Karpas-422 (cell line): ENCODE measurements around the gene RHOXF2B. TPM values are rescaled to one million over a fixed set of nuclear protein-coding genes. Genes with fewer than 3 reads are reported as not detected.
"Not testable (repeated sequence)": the region's sequence is repeated elsewhere in the genome, so short reads cannot be mapped to it uniquely, and the experiment has no call there.

ENCODE experiments used
- DNase-seq: peaks from one replicate; pipeline ENCODE4 v3.0.0-alpha.2; 2015
- H2AFZ ChIP-seq: fragments of 200-600 bp; sonication (generic); 2 replicates; pipeline ENCODE4 v1.6.1; 2014; ENCODE audit warnings: antibody characterized with exemption, low read length, mixed read lengths
- H3K27ac ChIP-seq: fragments of 200-600 bp; sonication (generic); 2 replicates; pipeline ENCODE4 v1.5.1; 2014; ENCODE audit warnings: mild to moderate bottlenecking, low read length, moderate library complexity
- H3K27me3 ChIP-seq: fragments of 200-600 bp; sonication (generic); 2 replicates; pipeline ENCODE4 v1.6.1; 2014; ENCODE audit warnings: low read length, mixed read lengths
- H3K36me3 ChIP-seq: fragments of 200-600 bp; sonication (generic); 2 replicates; pipeline ENCODE4 v1.6.1; 2014; ENCODE audit warnings: low read length, mixed read lengths; ENCODE audit not compliant: insufficient read depth
- H3K4me1 ChIP-seq: fragments of 200-600 bp; sonication (generic); 2 replicates; pipeline ENCODE4 v1.6.1; 2014; ENCODE audit warnings: mild to moderate bottlenecking, low read length, mixed read lengths
- H3K4me2 ChIP-seq: fragments of 200-600 bp; sonication (generic); 2 replicates; pipeline ENCODE4 v1.6.1; 2014; ENCODE audit warnings: low read length, low read depth, mild to moderate bottlenecking; ENCODE audit not compliant: poor library complexity, severe bottlenecking
- H3K4me3 ChIP-seq: fragments of 200-600 bp; sonication (generic); 2 replicates; pipeline ENCODE4 v1.5.1; 2014; ENCODE audit warnings: mild to moderate bottlenecking, antibody characterized with exemption, low read length, mixed read lengths
- H3K79me2 ChIP-seq: fragments of 200-600 bp; sonication (generic); 2 replicates; pipeline ENCODE4 v1.6.1; 2014; ENCODE audit warnings: mild to moderate bottlenecking, low read length, mixed read lengths
- H3K9ac ChIP-seq: fragments of 200-600 bp; sonication (generic); 2 replicates; pipeline ENCODE4 v1.6.0; 2014; ENCODE audit warnings: low read length
- H3K9me2 ChIP-seq: fragments of 200-600 bp; sonication (generic), shearing (Covaris generic); replicated peaks from 2 replicates; pipeline ENCODE4 v1.6.0; 2014; ENCODE audit warnings: mild to moderate bottlenecking, low read length, moderate library complexity; ENCODE audit not compliant: insufficient read depth
- H3K9me3 ChIP-seq: fragments of 300-700, 200-600 bp; sonication (generic); 2 replicates; pipeline ENCODE4 v1.6.1; 2014; ENCODE audit warnings: low read length, mixed read lengths
- H4K20me1 ChIP-seq: fragments of 200-600 bp; sonication (generic); 2 replicates; pipeline ENCODE4 v1.6.1; 2014; ENCODE audit warnings: mild to moderate bottlenecking, antibody characterized with exemption, low read length, low read depth; ENCODE audit not compliant: insufficient read depth
- total RNA-seq: library from RNA; depleted of rRNA; stranded (reverse); fragments of >200 nt; shearing (Covaris generic); gene quantifications from 2 replicates; pipeline ENCODE4 v1.2.3, GENCODE V29; 2014; ENCODE audit warnings: low replicate concordance; rRNA removed

RHOXF2B gene
- total RNA-seq, 1 experiment from 2014 or later = not detected

- not testable (repeated sequence) for H3K27me3 ChIP-seq, H3K79me2 ChIP-seq, H3K9me2 ChIP-seq, H3K9me3 ChIP-seq, H4K20me1 ChIP-seq, H3K36me3 ChIP-seq, H2AFZ ChIP-seq
- Histone ChIP-seq H3K27ac (peak overlapping the region; percentile 27; the same call in 1 of the 2 replicates), H3K4me3 (peak overlapping the region; percentile 51), H3K4me1 (peaks cover 22% of the 10 kb centered on the region), H3K9ac (peak overlapping the region; percentile 19; the same call in 1 of the 2 replicates), H3K4me2 (peak overlapping the region; percentile 75)
- DNase-seq = peak; percentile 93
Measured at GRCh38 chrX:120035522-120036309, 41.8 kb downstream of the RHOXF2B start.

GRCh38 chrX:120029354-120029753 is 48.1 kb downstream of the RHOXF2B start:
- H3K4me3 ChIP-seq = no peak overlapping the region
- peak; percentile 40 for DNase-seq
- no peaks in the 10 kb centered on the region for H3K9me2 ChIP-seq
- no peak overlapping the region for H3K27ac ChIP-seq
- H2AFZ ChIP-seq = no peak overlapping the region
- no peaks in the 10 kb centered on the region for H3K36me3 ChIP-seq
- no peaks in the 10 kb centered on the region for H3K4me1 ChIP-seq
- no peak overlapping the region for H3K9ac ChIP-seq
- H3K9me3 ChIP-seq = no peaks in the 10 kb centered on the region
- no peaks in the 10 kb centered on the region for H3K27me3 ChIP-seq
- no peak overlapping the region for H3K4me2 ChIP-seq
- H3K79me2 ChIP-seq = no peaks in the 10 kb centered on the region
- H4K20me1 ChIP-seq = no peaks in the 10 kb centered on the region

GRCh38 chrX:120023259-120023658 is 54.2 kb downstream of the RHOXF2B start:
- no peak overlapping the region for H3K9ac ChIP-seq
- H3K27ac ChIP-seq = no peak overlapping the region
- no peak for DNase-seq
- H2AFZ ChIP-seq = no peak overlapping the region
- H3K9me3 ChIP-seq = no peaks in the 10 kb centered on the region
- H3K4me3 ChIP-seq = no peak overlapping the region
- H3K79me2 ChIP-seq = no peaks in the 10 kb centered on the region
- no peaks in the 10 kb centered on the region for H4K20me1 ChIP-seq
- no peaks in the 10 kb centered on the region for H3K9me2 ChIP-seq
- H3K36me3 ChIP-seq = no peaks in the 10 kb centered on the region
- H3K4me2 ChIP-seq = no peak overlapping the region
- no peaks in the 10 kb centered on the region for H3K4me1 ChIP-seq
- H3K27me3 ChIP-seq = no peaks in the 10 kb centered on the region

- H3K79me2 ChIP-seq = no peaks in the 10 kb centered on the region
Measured at GRCh38 chrX:120022763-120023162, 54.7 kb downstream of the RHOXF2B start.

More at GRCh38 chrX:120022763-120023162, 54.7 kb downstream of the RHOXF2B start:
- Histone ChIP-seq H3K4me1 (no peaks in the 10 kb centered on the region), H3K4me2 (no peak overlapping the region), H3K9ac (no peak overlapping the region), H3K27me3 (no peaks in the 10 kb centered on the region), H3K9me3 (no peaks in the 10 kb centered on the region), H4K20me1 (no peaks in the 10 kb centered on the region), H3K9me2 (no peaks in the 10 kb centered on the region), H3K36me3 (no peaks in the 10 kb centered on the region), H3K27ac (no peak overlapping the region), H3K4me3 (no peak overlapping the region), H2AFZ (no peak overlapping the region)
- DNase-seq = no peak

Other genes with a start within 250 kb of the RHOXF2B start
- gene UPF3B, start 224.7 kb downstream of the RHOXF2B start, total RNA-seq = 7.8 and 8.9 TPM in 2 replicates
- 28.6 and 41.1 TPM in 2 replicates for gene RNF113A, start 206.0 kb downstream of the RHOXF2B start, total RNA-seq
- gene NDUFA1, start 205.9 kb downstream of the RHOXF2B start, total RNA-seq = 147 and 150 TPM in 2 replicates
- not detected in 2 replicates for gene AKAP14, start 181.8 kb downstream of the RHOXF2B start, total RNA-seq
- 4.2 and 6.5 TPM in 2 replicates for gene NKAP, start 133.9 kb downstream of the RHOXF2B start, total RNA-seq
- gene RHOXF1, start 38.2 kb upstream of the RHOXF2B start, total RNA-seq = not detected in 2 replicates
- gene RHOXF2, start 80.9 kb upstream of the RHOXF2B start, total RNA-seq = not detected in 2 replicates
- 12.3 and 25.5 TPM in 2 replicates for gene ZBTB33, start 173.1 kb upstream of the RHOXF2B start, total RNA-seq
- 0.63 and 0.87 TPM in 2 replicates for gene TMEM255A, start 233.8 kb upstream of the RHOXF2B start, total RNA-seq